GM12874 (cell line): Measurements from ENCODE around the gene VPS13C.
A peak's percentile ranks its signal among the peaks of the same experiment; 100 is the strongest.

Experiments used
- CTCF ChIP-seq: IDR thresholded peaks from 2 replicates; pipeline ENCODE4 v1.5.1; 2011; ENCODE audit warnings: low read depth, mild to moderate bottlenecking, control low read depth, low read length, moderate library complexity; ENCODE audit not compliant: insufficient read depth

The VPS13C gene

GRCh38 chr15:62069551-62069950 lies 9.3 kb upstream of the VPS13C start:
- TF ChIP-seq CTCF: no peak

DNA sequence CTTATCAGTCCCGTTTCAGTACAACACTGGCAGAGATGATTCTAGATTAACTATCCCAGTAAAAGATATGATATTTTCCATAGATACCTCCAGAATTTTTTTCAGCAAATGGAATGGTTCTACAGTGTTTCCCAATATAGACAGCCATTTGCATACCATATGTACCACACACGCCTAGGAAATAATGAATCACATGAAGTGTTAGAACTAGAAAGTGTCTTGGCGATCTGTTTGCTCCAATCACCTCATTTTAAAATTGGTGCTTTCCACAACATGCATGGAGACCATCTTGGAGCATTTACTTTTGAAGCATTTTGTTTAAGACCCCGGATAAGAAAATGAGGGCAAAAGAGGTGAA lies 8.5 kb upstream of the VPS13C start:
- TF ChIP-seq CTCF: no peak

GRCh38 chr15:62068071-62068809 lies 8.0 kb upstream of the VPS13C start:
- peak; percentile 16; the same call in 1 of the 2 replicates for TF ChIP-seq CTCF

GRCh38 chr15:62067448-62068044 lies 7.3 kb upstream of the VPS13C start:
- TF ChIP-seq CTCF: 0 out of 2 replicates have a peak, but pooled peaks have one; percentile 1

DNA sequence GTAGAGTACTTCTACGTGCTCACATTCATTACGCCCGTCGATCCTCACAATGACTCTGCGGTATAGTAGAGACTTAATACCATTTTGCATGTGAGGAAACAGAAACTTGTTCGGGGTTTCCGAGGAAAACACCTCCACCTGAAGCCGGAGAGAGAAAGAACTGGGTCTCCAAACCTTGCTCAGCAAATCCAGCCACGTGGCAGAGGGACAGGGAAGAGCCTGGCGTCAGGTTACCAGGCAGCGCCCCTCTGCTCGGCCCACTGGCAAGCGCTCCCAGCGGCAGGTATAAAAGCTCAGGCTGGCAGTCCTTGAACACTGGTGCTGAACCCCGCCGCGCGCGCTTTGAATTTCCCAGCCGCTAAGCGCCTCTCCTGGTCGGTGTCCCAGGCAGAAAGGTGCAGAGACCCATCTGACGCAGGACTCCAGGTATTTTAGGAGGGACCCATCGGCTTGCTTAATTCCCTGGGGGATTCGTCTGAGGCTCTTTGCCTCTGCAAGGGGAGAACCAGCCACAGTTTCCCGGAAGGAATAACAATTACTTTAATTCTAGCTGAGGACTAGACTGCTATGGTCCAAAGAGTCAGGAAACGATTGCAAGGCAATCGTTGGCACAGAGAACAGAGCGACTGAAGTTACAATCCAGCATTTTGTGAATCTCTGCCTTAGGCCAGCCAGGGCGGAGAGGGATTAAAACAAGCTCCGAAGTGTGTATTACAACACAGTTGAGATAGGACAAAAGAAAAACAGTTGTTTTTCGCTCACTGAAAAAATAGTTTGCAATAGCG lies 6.6 kb upstream of the VPS13C start, which contains the start of gene C2CD4A:
TSS of gene C2CD4A (plus strand) at position 315 of the 785 bp plus-strand sequence. CDS start 637 bp downstream, outside the sequence.
- TF ChIP-seq CTCF: peak; percentile 44

DNA sequence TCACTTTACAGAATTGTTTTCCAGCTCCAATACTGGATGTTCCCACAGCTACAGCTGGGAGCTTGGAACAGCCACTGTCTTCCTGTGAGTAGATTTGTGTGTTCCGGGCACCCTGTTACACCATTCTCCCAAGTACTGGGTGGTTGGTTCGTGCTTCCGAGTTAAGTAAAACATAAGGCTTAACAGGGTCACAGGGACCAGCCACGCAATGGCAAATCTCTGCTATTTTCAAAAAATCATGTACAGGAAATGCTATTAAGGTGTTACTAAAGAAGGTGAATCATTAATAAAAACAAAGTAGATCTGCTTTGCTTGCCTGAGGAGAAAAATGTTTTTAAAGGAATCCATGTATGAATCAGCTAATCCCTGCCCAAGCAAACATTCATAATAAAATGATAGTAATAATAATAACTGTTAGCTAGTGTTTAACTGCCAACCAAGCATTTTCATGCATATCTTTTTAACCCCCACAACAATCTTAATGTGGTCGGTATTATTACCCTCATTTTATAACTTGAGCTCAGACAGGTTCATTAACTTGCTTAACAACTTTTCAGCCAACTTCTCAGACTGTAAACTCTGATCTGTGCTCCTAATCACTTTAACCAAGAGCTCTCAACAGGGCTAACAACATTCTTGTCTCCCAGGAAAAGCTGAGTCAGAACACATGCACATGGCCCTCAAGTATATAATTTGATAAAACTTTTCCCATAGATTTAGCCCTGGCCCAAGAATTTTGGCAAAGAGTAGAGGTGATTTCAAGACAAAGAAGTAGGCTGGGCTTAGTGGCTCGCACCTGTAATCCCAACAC lies 3.8 kb upstream of the VPS13C start:
- no peak for TF ChIP-seq CTCF

DNA sequence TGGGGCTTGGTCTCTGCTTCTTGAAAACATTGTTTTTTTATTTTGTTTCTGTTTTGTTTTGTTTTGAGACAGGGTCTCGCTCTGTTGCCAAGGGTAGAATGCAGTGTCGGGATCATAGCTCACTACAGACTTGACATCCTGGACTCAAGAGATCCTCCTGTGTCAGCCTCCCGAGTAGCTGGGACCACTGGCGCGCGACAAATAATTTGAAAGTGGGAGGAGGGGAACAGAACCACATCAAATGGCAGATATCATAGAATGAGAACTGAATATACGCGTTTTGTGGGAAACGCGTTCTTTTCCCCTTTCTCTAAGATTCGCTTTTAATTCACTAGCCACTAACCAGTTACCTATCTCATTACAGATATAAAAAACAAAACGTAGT lies 641 bp upstream of the VPS13C start:
- TF ChIP-seq CTCF: no peak
